NCI-H2171 (cell line): ENCODE measurements around the gene STXBP3.
"Not testable (repeated sequence)": the region's sequence is repeated elsewhere in the genome, so short reads cannot be mapped to it uniquely, and the experiment has no call there.

ENCODE experiments used
- DNase-seq: peaks from one replicate; lab custom pipeline; 2025; lab: John Stamatoyannopoulos, UW

The STXBP3 gene

GRCh38 chr1:108728327-108728923 is 18.0 kb upstream of the STXBP3 start:
- DNase-seq = no peak

GRCh38 chr1:108729481-108729880 is 17.0 kb upstream of the STXBP3 start:
- no peak for DNase-seq

DNA sequence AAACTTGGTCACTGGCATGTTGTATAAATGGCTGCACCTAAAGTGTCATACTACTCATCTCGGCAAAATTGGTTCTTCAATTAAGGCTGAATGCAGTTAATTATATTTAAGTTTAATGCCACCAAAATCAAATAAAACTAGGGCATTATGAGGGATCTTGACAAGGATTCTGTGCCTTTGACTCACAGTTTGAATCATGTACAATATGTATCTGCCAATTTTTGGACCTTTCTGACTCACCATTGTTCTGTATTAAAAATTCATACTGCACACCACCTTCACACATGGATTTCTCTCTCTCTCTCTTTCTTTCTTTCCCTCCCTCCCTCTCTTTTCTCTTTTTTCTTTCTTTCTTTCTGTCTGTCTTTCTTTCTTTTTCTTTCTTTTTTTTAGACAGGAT is 14.1 kb upstream of the STXBP3 start:
- DNase-seq = no peak

DNA sequence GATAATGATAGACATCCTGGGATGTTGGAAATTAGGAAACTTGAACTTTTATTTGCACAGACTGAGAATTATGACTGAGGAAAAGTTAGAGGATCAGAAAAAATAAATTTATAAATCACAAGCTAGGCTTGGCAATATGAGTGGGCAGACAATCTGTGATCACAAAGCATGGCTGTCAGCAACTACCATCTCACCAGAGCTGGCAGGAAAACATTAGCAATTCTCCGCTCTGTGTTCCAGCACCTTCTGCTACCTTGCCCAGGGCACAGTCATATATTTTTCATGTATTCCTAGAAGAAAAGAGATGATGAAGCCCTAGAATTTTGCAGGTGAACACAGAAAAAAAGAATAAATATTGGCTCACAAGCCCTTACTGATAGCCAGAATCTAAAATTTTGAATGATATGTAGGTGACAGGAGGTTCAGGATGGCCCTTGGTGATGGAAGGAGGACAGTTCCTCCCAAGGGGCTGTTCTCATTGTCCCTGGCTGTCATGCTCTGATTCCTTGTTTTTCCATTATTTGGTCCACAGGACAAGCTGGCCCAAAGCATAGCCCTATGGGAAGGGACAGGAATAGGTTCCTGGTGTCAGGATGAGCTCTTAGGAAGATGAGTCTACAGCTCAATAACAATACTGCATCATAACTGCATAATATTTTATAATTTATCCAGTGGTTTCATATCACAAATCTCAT is 12.2 kb upstream of the STXBP3 start:
- no peak for DNase-seq

- no peak for DNase-seq
Observed at GRCh38 chr1:108742253-108742652, 4.2 kb upstream of the STXBP3 start.

DNA sequence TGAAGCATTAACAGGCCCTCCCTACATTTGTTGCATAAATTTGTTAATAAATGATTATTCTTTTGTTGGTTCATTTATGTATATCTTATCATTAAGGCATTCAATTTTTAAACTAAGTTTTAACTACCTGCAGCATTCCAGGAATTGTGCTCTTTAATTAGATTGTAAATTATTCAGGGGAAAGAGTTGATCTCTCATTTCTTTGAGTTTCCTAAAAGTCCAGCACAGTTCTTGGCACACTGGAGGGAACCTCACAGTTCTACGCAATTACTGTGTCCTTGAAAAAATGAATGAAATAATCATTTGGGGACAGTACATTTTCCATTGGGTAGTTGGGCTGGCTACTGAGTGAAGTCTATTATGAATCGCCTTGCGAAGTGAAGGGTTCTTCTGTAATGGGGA is 493 bp upstream of the STXBP3 start:
- DNase-seq = no peak

DNA sequence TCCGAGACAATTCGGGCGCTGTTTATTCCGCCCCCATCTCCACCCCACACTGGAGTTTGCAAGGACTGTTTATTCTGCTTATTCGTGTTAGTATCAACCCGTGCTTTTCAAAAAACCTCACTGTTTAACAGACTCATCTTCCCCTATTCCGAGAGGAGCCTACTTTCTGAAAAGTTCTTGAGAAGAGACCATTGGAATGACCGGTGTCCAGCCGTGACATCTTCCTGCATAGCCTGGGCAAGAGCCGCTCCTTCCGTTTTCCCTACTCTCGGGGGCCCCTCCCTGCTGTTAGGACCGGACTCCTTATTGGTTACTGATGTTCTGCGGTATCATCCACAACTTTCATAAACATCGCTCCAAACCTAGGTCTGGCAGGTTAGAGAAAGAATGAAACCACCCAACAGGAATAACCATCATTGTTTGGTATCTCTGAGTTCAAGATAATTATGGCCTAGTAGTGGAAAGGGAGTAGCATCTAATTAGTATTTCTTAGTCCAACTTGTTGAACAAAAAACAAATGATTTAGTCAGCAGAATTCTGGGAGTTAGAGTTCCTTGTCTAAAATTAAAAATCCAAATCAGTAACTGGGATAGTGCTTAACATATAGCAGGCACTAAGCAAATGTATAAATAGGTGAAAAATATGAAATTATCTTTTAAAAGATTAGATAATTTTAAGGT is 837 bp downstream of the STXBP3 start:
- DNase-seq = peak; percentile 55

DNA sequence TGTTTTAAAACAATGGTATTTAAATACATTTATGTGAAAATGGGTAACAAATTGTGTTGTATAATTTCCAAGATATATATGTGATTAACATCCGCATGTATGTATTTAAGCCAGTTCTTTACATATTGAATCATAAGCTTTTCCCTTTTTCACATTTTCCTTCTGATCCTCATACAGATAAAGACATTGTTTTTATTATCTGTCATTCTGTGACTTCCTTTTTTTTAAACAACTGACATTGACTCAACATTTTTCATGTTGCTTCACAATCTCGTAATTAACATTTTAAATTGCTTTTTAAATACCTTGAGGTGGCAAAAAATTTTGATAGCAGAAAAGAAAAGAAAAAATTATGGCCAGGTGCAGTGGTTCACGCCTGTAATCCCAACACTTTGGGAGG is 1.4 kb downstream of the STXBP3 start:
- DNase-seq = no peak

GRCh38 chr1:108749081-108749480 is 2.6 kb downstream of the STXBP3 start:
- DNase-seq = no peak

DNA sequence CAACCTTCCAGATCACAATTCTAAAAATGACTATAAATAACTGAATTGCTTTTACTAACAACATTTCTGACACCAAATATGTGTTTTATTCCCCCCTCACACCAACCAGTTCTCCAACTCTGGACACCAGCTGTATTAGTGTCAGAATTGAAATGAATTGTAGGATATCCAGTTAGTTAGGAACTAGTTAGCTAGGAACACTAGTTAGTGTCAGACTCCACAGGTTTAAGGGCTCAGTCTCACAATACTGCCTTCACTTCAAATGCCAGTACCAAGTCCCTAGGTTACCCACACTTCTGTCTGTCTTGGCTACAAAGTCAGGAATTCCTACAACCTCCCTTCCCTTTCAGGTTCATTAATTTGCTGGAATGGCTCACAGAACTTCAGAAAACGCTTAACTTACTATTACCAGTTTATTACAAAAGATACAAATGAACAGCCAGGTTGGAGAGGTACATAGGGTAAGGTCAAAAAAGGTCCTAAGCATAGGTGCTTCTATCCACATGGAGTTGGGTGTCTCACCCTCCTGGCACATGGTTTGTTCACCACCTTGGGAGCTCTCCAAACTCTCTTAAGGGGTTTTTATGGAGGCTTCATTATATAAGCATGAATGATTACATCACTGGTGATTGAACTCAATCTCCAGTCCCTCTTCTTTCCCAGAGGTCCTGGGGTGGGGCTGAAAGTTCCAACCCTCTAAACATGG is 4.2 kb downstream of the STXBP3 start:
- DNase-seq = no peak

DNA sequence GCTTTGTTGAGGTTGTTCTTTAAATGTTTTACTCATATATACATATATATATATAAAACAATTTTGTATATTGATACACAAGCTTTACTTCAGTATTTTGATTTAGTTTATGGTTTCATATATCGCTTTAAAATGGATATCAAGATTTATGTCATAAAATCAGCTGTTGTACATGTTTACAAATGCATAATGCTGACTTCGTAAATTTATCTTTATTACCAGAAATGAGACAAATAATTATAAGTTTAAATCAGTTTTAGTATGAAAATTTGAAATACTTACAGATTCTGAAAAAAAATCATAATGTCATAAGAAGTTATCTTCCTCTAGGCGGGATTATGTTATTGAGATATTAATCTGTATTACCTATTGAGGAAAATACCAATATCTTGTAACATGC is 6.9 kb downstream of the STXBP3 start:
- no peak for DNase-seq

DNA sequence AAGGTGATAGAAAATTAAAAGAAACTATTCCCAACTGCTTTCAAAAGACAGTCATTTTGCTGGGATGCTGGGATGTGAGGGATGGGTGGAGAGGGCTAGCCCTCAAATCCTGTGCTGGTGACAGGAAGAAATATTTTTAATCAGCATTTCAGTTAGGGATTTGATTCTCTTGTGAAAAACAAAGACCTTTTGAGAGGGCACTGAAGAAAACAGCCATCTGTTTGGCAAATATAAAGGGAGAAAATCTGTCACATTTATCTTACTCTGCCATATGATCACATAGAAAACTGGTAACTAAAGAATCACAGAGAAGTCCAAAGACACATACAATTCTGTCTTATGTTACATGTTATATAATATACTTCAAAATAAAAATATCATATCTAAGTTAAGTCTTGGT is 12.3 kb downstream of the STXBP3 start:
- peak; percentile 29 for DNase-seq

- no peak for DNase-seq
Observed at GRCh38 chr1:108767115-108767514, 20.6 kb downstream of the STXBP3 start.

DNA sequence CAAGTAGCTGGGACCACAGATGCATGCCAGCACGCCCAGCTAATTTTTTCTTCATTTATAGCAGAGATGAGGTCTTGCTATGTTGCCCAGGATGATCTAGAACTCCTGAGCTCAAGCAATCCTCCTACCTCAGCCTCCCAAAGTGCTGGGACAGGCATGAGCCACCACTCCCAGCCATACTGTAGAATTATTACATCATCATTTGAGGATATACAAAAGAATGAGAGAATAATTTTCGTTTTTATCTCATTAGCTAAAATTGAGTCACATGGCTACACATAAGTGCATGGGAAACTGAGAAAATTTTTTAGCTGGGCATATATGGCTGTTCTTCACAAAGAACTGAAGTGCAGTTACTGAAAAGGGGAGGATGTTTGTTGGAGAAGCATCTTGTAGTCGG is 21.2 kb downstream of the STXBP3 start:
- no peak for DNase-seq

DNA sequence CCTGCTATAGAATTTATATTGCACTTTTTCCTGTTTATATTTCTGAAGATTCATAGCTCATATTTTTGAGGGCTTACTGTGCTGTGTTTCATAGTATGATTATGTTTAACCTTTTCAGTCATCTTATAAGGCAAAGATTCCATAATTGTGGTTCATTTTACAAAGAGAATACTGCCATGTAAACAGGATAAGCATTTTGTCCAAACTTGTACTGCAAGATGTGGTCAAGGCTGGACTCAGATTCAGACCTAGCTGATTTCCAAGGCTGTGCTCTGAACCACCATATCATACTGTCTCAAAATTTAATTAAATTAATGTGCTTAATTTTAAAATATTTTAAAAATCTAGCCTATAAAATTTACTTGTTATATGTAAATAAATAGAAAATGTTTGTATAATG is 31.4 kb downstream of the STXBP3 start:
- DNase-seq = no peak

DNA sequence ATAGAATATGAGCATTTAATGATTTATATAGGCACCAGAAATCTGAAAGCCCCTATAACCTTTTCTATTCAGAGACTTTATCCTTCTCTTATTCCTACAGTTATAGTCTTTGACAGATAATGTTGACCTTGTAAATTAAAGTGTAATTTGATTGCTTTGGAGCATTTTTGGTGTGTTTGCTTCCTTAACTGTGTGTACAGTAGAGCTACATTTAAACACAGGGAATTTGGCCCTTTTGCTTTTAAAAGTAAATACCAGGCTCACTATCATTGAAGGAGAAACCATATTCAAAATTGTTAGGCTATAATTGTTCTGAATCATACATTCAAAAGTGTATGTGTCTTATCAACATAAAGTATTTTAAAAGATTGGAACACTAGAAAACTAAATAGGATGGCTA is 33.0 kb downstream of the STXBP3 start:
- DNase-seq = no peak

DNA sequence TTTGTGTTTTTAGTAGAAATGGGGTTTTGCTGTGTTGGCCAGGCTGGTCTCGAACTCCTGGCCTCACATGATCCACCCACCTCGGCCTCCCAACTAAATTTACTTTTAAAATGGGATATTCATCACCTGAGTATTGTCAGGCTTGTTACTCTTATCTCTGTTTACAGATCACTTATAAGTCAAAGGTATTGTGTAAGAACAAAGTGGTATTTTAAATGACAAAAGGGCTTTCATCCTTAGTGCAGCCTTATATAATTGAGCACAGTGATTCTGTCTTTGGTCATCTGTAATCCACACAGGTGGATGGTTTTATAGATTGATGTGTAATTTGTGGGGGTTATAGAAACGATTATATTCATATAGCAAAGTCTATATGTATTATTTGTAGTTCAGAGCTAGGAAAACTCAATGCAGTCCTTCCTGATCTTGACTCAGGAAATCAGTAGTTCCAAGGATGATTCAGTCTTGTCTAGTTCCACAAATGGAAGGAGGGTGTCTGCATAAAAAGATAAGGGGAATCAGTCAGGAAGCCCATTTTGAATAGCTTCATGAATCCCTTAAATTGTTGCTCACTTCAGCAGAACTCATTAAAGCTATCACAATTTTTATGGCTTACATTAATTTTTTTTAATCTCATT is 34.6 kb downstream of the STXBP3 start:
- no peak for DNase-seq

GRCh38 chr1:108781575-108781944 is 35.1 kb downstream of the STXBP3 start:
- not testable (repeated sequence) for DNase-seq

- DNase-seq = no peak
Observed at GRCh38 chr1:108785264-108785663, 38.8 kb downstream of the STXBP3 start.

DNA sequence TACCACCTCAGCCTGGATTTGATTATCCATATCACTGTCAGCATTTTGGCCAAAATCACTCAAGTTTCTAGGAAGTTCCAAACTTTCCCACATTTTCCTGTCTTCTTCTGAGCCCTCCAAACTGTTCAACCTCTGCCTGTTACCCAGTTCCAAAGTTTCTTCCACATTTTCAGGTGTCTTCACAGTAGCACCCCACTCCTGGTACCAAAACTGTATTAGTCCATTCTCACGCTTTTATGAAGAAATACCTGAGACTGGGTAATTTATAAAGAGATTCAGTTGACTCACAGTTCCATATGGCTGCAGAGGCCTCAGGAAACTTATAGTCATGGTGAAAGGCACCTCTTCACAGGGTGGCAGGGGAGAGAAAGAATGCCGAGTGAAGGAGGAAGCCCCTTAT is 39.4 kb downstream of the STXBP3 start:
- no peak for DNase-seq

DNA sequence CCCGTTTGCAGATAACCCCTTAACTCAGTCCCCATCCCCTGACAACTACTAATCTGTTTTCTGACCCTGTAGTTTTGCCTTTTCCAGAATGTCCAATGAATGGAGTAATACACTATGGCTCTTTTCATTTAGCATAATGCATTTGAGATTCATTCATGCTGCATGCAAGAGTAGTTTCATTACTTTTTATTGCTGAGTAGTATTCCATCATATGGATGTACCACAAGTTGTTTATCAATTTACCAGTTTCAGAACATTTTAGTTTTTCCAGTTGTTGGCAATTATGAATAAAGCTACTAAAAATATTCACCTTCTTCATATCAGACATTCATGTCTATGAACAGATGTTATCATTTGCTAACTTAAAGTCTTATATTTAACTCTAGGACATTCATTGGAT is 45.3 kb downstream of the STXBP3 start:
- no peak for DNase-seq

DNA sequence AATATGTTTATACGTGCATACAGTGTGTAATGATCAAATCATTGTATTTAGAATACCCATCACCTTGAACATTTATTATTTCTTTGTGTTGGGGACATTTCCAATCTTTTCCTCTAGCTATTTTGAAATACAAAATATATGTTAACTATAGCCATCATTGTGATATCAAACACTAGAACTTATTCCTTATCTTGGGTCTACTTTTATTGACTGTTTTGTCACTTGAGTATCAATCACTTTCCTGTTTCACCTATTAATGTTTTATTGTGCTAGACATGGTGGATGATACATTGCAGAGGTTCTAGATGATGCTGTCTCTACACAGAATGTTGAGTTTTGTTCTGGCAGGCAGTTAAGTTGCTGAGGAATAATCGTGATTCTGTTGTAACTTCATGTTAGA is 45.9 kb downstream of the STXBP3 start:
- no peak for DNase-seq

GRCh38 chr1:108799001-108799400 is 52.5 kb downstream of the STXBP3 start:
- DNase-seq = no peak
